ENCODE data around the gene MCAT. TPM values are rescaled to one million over a fixed set of nuclear protein-coding genes. Genes with fewer than 3 reads are reported as not detected.

MCAT gene
- total RNA-seq, 1 donor from 2014 or later, result 8.6 TPM

GRCh38 chr22:43098356-43098755, 44.8 kb downstream of the MCAT start:
- Mint-ChIP-seq H3K4me3 (ENCODE audit: unreplicated experiment) (no peak overlapping the region), H3K4me1 (ENCODE audit: low read depth) (no peaks in the 10 kb centered on the region), H3K27ac (ENCODE audit: unreplicated experiment) (no peak overlapping the region), H3K36me3 (ENCODE audit: low read depth) (peaks cover 2% of the 10 kb centered on the region), H3K27me3 (ENCODE audit: low read depth) (no peaks in the 10 kb centered on the region), H3K9me3 (ENCODE audit: low read depth) (peaks cover 4% of the 10 kb centered on the region)
- no peak for TF ChIP-seq CTCF (IDR thresholded peaks at IDR 0.05)
- no peak for DNase-seq (ENCODE audit: low spot score)

GRCh38 chr22:43096420-43096819, 46.8 kb downstream of the MCAT start:
- no peak overlapping the region for H3K4me3 Mint-ChIP-seq (ENCODE audit: unreplicated experiment)
- H3K27me3 Mint-ChIP-seq (ENCODE audit: low read depth), result no peaks in the 10 kb centered on the region
- peaks cover 2% of the 10 kb centered on the region for H3K36me3 Mint-ChIP-seq (ENCODE audit: low read depth)
- H3K27ac Mint-ChIP-seq (ENCODE audit: unreplicated experiment), result no peak overlapping the region
- DNase-seq (ENCODE audit: low spot score), result no peak
- TF ChIP-seq CTCF (IDR thresholded peaks at IDR 0.05), result no peak
- no peaks in the 10 kb centered on the region for H3K4me1 Mint-ChIP-seq (ENCODE audit: low read depth)
- H3K9me3 Mint-ChIP-seq (ENCODE audit: low read depth), result peaks cover 4% of the 10 kb centered on the region

- no peak for DNase-seq (ENCODE audit: low spot score)
- no peak for TF ChIP-seq CTCF (IDR thresholded peaks at IDR 0.05)
- H3K27ac Mint-ChIP-seq (ENCODE audit: unreplicated experiment), result no peak overlapping the region
- H3K4me3 Mint-ChIP-seq (ENCODE audit: unreplicated experiment), result no peak overlapping the region
- peaks cover 7% of the 10 kb centered on the region for H3K4me1 Mint-ChIP-seq (ENCODE audit: low read depth)
- peaks cover 2% of the 10 kb centered on the region for H3K36me3 Mint-ChIP-seq (ENCODE audit: low read depth)
- H3K9me3 Mint-ChIP-seq (ENCODE audit: low read depth), result peaks cover 4% of the 10 kb centered on the region
- no peaks in the 10 kb centered on the region for H3K27me3 Mint-ChIP-seq (ENCODE audit: low read depth)
Measured at GRCh38 chr22:43094551-43094950, 48.6 kb downstream of the MCAT start.

GRCh38 chr22:43094085-43094484, 49.1 kb downstream of the MCAT start:
- no peak overlapping the region for H3K4me3 Mint-ChIP-seq (ENCODE audit: unreplicated experiment)
- no peak for DNase-seq (ENCODE audit: low spot score)
- H3K9me3 Mint-ChIP-seq (ENCODE audit: low read depth), result peaks cover 4% of the 10 kb centered on the region

GRCh38 chr22:43092085-43092484, 51.1 kb downstream of the MCAT start:
- Mint-ChIP-seq H3K4me1 (ENCODE audit: low read depth) (peaks cover 15% of the 10 kb centered on the region), H3K9me3 (ENCODE audit: low read depth) (peaks cover 4% of the 10 kb centered on the region), H3K36me3 (ENCODE audit: low read depth) (peaks cover 2% of the 10 kb centered on the region), H3K27me3 (ENCODE audit: low read depth) (no peaks in the 10 kb centered on the region), H3K4me3 (ENCODE audit: unreplicated experiment) (no peak overlapping the region), H3K27ac (ENCODE audit: unreplicated experiment) (no peak overlapping the region)
- TF ChIP-seq CTCF (IDR thresholded peaks at IDR 0.05), result no peak
- no peak for DNase-seq (ENCODE audit: low spot score)

More at GRCh38 chr22:43094085-43094484, 49.1 kb downstream of the MCAT start:
- Mint-ChIP-seq H3K27me3 (ENCODE audit: low read depth) (no peaks in the 10 kb centered on the region), H3K4me1 (ENCODE audit: low read depth) (peaks cover 10% of the 10 kb centered on the region), H3K36me3 (ENCODE audit: low read depth) (peaks cover 2% of the 10 kb centered on the region), H3K27ac (ENCODE audit: unreplicated experiment) (no peak overlapping the region)
- TF ChIP-seq CTCF (IDR thresholded peaks at IDR 0.05), result peak; percentile 21

Measured in chondrocyte (in vitro differentiated cells).